HEK293 (cell line): ENCODE data around the gene MYH3.

Experiments used
- CTCF ChIA-PET: fragments of 350-600 bp; formaldehyde crosslinking; extraction: SDS; loops from one replicate; lab custom pipeline; 2021; ENCODE audit warnings: antibody characterized with exemption; lab: Yijun Ruan, JAX
- POLR2A ChIA-PET: fragments of 300-600 bp; formaldehyde crosslinking; extraction: SDS; loops from one replicate; lab custom pipeline; 2020; ENCODE audit warnings: antibody characterized with exemption, inconsistent platforms; lab: Yijun Ruan, JAX
- H3K27ac ChIP-seq: fragments of 200-500 bp; sonication (Bioruptor generic); 2 replicates; pipeline ENCODE4 v1.5.1; 2014; ENCODE audit warnings: low read depth, low read length, control low read depth, inconsistent platforms; ENCODE audit errors: extremely low read depth
- H3K36me3 ChIP-seq, 2 experiments: fragments of 200-500 bp in 1 of 2; sonication (Bioruptor generic) in 1 of 2; 1 replicate in 1 of 2; 2 replicates in 1 of 2; pipeline ENCODE4 v1.5.1; 2014 to 2017; ENCODE audit warnings: inconsistent platforms in 2 of 2, low read length in 2 of 2; ENCODE audit not compliant: control insufficient read depth in 2 of 2, insufficient read depth in 1 of 2
- H3K4me1 ChIP-seq: fragments of 200-500 bp; sonication (Bioruptor generic); 2 replicates; pipeline ENCODE4 v1.5.1; 2014; ENCODE audit warnings: mild to moderate bottlenecking, low read length, inconsistent platforms; ENCODE audit not compliant: control insufficient read depth, insufficient read depth
- H3K4me3 ChIP-seq: 2 replicates; pipeline ENCODE4 v1.5.1; 2011; ENCODE audit warnings: low read depth, mild to moderate bottlenecking, control low read depth, low read length, moderate library complexity
- H3K9me3 ChIP-seq: fragments of 200-500 bp; sonication (Bioruptor generic); 2 replicates; pipeline ENCODE4 v1.5.1; 2014; ENCODE audit warnings: low read depth, low read length, inconsistent platforms; ENCODE audit not compliant: control insufficient read depth, insufficient read depth
- GLI4 ChIP-seq: fragments of 450-650 bp; formaldehyde crosslinking; IDR thresholded peaks from 2 replicates; pipeline ENCODE4 v1.5.1; 2016; ENCODE audit warnings: missing biosample characterization, missing genetic modification characterization
- OVOL3 ChIP-seq: fragments of 450-650 bp; formaldehyde crosslinking; IDR thresholded peaks from 2 replicates; pipeline ENCODE4 v1.5.1; 2016; ENCODE audit warnings: missing biosample characterization, missing genetic modification characterization
- PRDM4 ChIP-seq: fragments of 450-650 bp; formaldehyde crosslinking; IDR thresholded peaks from 2 replicates; pipeline ENCODE4 v1.5.1; 2017; ENCODE audit warnings: missing biosample characterization, missing genetic modification characterization
- TSHZ1 ChIP-seq: fragments of 450-650 bp; formaldehyde crosslinking; IDR thresholded peaks from 2 replicates; pipeline ENCODE4 v1.5.1; 2016; ENCODE audit warnings: missing biosample characterization, missing genetic modification characterization, borderline replicate concordance
- ZBTB20 ChIP-seq: fragments of 450-650 bp; formaldehyde crosslinking; IDR thresholded peaks from 2 replicates; pipeline ENCODE4 v1.5.1; 2016; ENCODE audit warnings: missing biosample characterization, missing genetic modification characterization
- ZEB2 ChIP-seq: fragments of 450-650 bp; formaldehyde crosslinking; IDR thresholded peaks from 2 replicates; pipeline ENCODE4 v1.5.1; 2016; ENCODE audit warnings: missing biosample characterization, missing genetic modification characterization
- ZNF146 ChIP-seq: fragments of 450-650 bp; formaldehyde crosslinking; IDR thresholded peaks from 2 replicates; pipeline ENCODE4 v1.5.1; 2016; ENCODE audit warnings: missing biosample characterization, missing genetic modification characterization
- ZNF280D ChIP-seq: fragments of 450-650 bp; formaldehyde crosslinking; IDR thresholded peaks from 2 replicates; pipeline ENCODE4 v1.5.1; 2016; ENCODE audit warnings: missing biosample characterization, missing genetic modification characterization
- ZNF335 ChIP-seq: fragments of 450-650 bp; formaldehyde crosslinking; conservative IDR thresholded peaks from 2 replicates; pipeline ENCODE4 v1.5.1; 2016; ENCODE audit warnings: missing biosample characterization, missing genetic modification characterization
- ZNF473 ChIP-seq: fragments of 450-650 bp; formaldehyde crosslinking; IDR thresholded peaks from 2 replicates; pipeline ENCODE4 v1.5.1; 2017; ENCODE audit warnings: missing biosample characterization, missing genetic modification characterization
- ZNF513 ChIP-seq: fragments of 450-650 bp; IDR thresholded peaks from 2 replicates; pipeline ENCODE4 v1.5.1; 2018; ENCODE audit warnings: missing biosample characterization, missing genetic modification characterization
- ZNF548 ChIP-seq: fragments of 450-650 bp; formaldehyde crosslinking; IDR thresholded peaks from 2 replicates; pipeline ENCODE4 v1.5.1; 2016; ENCODE audit warnings: missing biosample characterization, missing genetic modification characterization
- ZNF555 ChIP-seq: fragments of 450-650 bp; formaldehyde crosslinking; conservative IDR thresholded peaks from 2 replicates; pipeline ENCODE4 v1.5.1; 2017; ENCODE audit warnings: missing biosample characterization, mild to moderate bottlenecking, missing genetic modification characterization, inconsistent platforms
- ZNF561 ChIP-seq: fragments of 450-650 bp; IDR thresholded peaks from 2 replicates; pipeline ENCODE4 v1.5.1; 2018; ENCODE audit warnings: missing biosample characterization, missing genetic modification characterization, borderline replicate concordance
- ZNF610 ChIP-seq: fragments of 450-650 bp; formaldehyde crosslinking; IDR thresholded peaks from 2 replicates; pipeline ENCODE4 v1.5.1; 2016; ENCODE audit warnings: missing biosample characterization, missing genetic modification characterization, borderline replicate concordance
- ZNF670 ChIP-seq: fragments of 450-650 bp; formaldehyde crosslinking; IDR thresholded peaks from 2 replicates; pipeline ENCODE4 v1.5.1; 2016; ENCODE audit warnings: missing biosample characterization, missing genetic modification characterization, low read depth
- ZNF707 ChIP-seq: fragments of 450-650 bp; formaldehyde crosslinking; IDR thresholded peaks from 2 replicates; pipeline ENCODE4 v1.5.1; 2016; ENCODE audit warnings: missing biosample characterization, missing genetic modification characterization
- ZNF777 ChIP-seq: fragments of 450-650 bp; formaldehyde crosslinking; IDR thresholded peaks from 2 replicates; pipeline ENCODE4 v1.5.1; 2017; ENCODE audit warnings: missing biosample characterization, missing genetic modification characterization, borderline replicate concordance

Gene MYH3

GRCh38 chr17:10681866-10682446 lies 24.8 kb upstream of the MYH3 start:
- TF ChIP-seq GLI4 (tag by site-specific recombination), result no peak
- no peak for TF ChIP-seq ZNF473 (tag by site-specific recombination)
- no peak for TF ChIP-seq PRDM4
- no peak for TF ChIP-seq ZNF513 (tag by site-specific recombination)
- TF ChIP-seq TSHZ1 (tag by site-specific recombination), result no peak
- no peak for TF ChIP-seq ZNF670
- no peak for TF ChIP-seq ZNF555
- TF ChIP-seq ZNF707 (tag by site-specific recombination), result no peak
- no peak for TF ChIP-seq ZNF280D (tag by site-specific recombination)
- no peak for TF ChIP-seq ZNF777 (tag by site-specific recombination)
- no peak for TF ChIP-seq OVOL3 (tag by site-specific recombination)
- no peak for TF ChIP-seq ZEB2
- no peak for TF ChIP-seq ZNF610 (tag by site-specific recombination)
- no peak for TF ChIP-seq ZNF561
- no peak for TF ChIP-seq ZBTB20
- TF ChIP-seq ZNF146, result no peak
- TF ChIP-seq ZNF335, result no peak
- TF ChIP-seq ZNF548, result no peak
- no peaks in the 10 kb centered on the region for H3K4me1 ChIP-seq
- CTCF ChIA-PET, result interaction anchor here (0.7 to 4.9 kb wide), 5 partner anchors 9 to 701 kb away, joined by 4 to 50 read pairs (median 5); no protein-coding TSS in a partner anchor
- no peaks in the 10 kb centered on the region for H3K9me3 ChIP-seq
- POLR2A ChIA-PET, result no interaction called here
- no peak overlapping the region for H3K27ac ChIP-seq
- peaks cover 76 to 93% of the 10 kb centered on the region in 2 experiments for H3K36me3 ChIP-seq
- H3K4me3 ChIP-seq, result no peak overlapping the region
